WTC11 (cell line): ENCODE measurements around the gene RNGTT. TPM values are rescaled to one million over a fixed set of nuclear protein-coding genes. Genes with fewer than 3 reads are reported as not detected.

Experiments used
- ATAC-seq: fragments of 200-7000 bp; cut with Tn5 transposase; 2 replicates; pipeline ENCODE4 v1.10.0; 2021; ENCODE audit warnings: mild to moderate bottlenecking, moderate library complexity
- CTCF ChIA-PET: fragments of 300-600 bp; sonication (Branson Sonifier 250); formaldehyde crosslinking; loops from one replicate; lab custom pipeline; 2021; ENCODE audit warnings: antibody characterized with exemption; lab: Charles Lee
- POLR2A ChIA-PET: fragments of 350-600 bp; sonication (Branson Sonifier 250); formaldehyde crosslinking; loops from one replicate; lab custom pipeline; 2021; ENCODE audit warnings: antibody characterized with exemption; lab: Charles Lee
- DNase-seq: peaks from one replicate; pipeline ENCODE4 v3.0.0; 2021; ENCODE audit warnings: low spot score
- H3K27ac Mint-ChIP-seq: 2 replicates; pipeline ENCODE4 v1.8.0; 2021; ENCODE audit warnings: mixed read lengths
- H3K27me3 Mint-ChIP-seq: 2 replicates; pipeline ENCODE4 v1.8.0; 2021; ENCODE audit warnings: low read depth, mild to moderate bottlenecking, moderate library complexity, mixed read lengths
- H3K36me3 Mint-ChIP-seq: 2 replicates; pipeline ENCODE4 v1.8.0; 2021; ENCODE audit warnings: mixed read lengths
- H3K4me1 Mint-ChIP-seq: 2 replicates; pipeline ENCODE4 v1.8.0; 2022; ENCODE audit warnings: mixed read lengths
- H3K4me3 Mint-ChIP-seq: 2 replicates; pipeline ENCODE4 v1.8.0; 2021; ENCODE audit warnings: mild to moderate bottlenecking, moderate library complexity, mixed read lengths
- H3K9me3 Mint-ChIP-seq: 2 replicates; pipeline ENCODE4 v1.8.0; 2021; ENCODE audit warnings: mixed read lengths
- FOXK1 ChIP-seq: sonication (generic); formaldehyde crosslinking; IDR thresholded peaks from 2 replicates; pipeline ENCODE4 v1.8.0; 2022; ENCODE audit warnings: mild to moderate bottlenecking, moderate library complexity, missing genetic modification reagents
- JAZF1 ChIP-seq: fragments of 250-450 bp; sonication (Bioruptor Pico); IDR thresholded peaks from 2 replicates; pipeline ENCODE4 v1.9.0; 2021; ENCODE audit warnings: moderate library complexity, mild to moderate bottlenecking, inconsistent platforms
- JUN ChIP-seq: sonication (generic); formaldehyde crosslinking; IDR thresholded peaks from 2 replicates; pipeline ENCODE4 v1.8.0; 2023; ENCODE audit warnings: mild to moderate bottlenecking, missing genetic modification reagents
- NR2C2 ChIP-seq: sonication (generic); formaldehyde crosslinking; IDR thresholded peaks from 2 replicates; pipeline ENCODE4 v1.8.0; 2022; ENCODE audit warnings: mild to moderate bottlenecking, missing genetic modification reagents
- TP53 ChIP-seq: sonication (generic); formaldehyde crosslinking; IDR thresholded peaks from 2 replicates; pipeline ENCODE4 v1.8.1; 2023; ENCODE audit warnings: mild to moderate bottlenecking, missing genetic modification reagents
- ZNF263 ChIP-seq: sonication (generic); formaldehyde crosslinking; IDR thresholded peaks from 2 replicates; pipeline ENCODE4 v1.8.1; 2022; ENCODE audit warnings: low read depth, mild to moderate bottlenecking, moderate library complexity, missing genetic modification reagents
- ZNF396 ChIP-seq: fragments of 250-450 bp; sonication (Bioruptor Pico); IDR thresholded peaks from 2 replicates; pipeline ENCODE4 v1.8.0; 2021; ENCODE audit warnings: mild to moderate bottlenecking, moderate library complexity, borderline replicate concordance
- ZNF423 ChIP-seq: fragments of 250-450 bp; sonication (Bioruptor Pico); IDR thresholded peaks from 2 replicates; pipeline ENCODE4 v2.1.2; 2022; ENCODE audit warnings: mild to moderate bottlenecking, moderate library complexity
- total RNA-seq: library from RNA; stranded (reverse); gene quantifications from 3 replicates; pipeline ENCODE4 v1.2.3, GENCODE V29; 2021
- TF ChIP-seq, protein P1 (sequence below): sonication (generic); formaldehyde crosslinking; conservative IDR thresholded peaks from 2 replicates; pipeline ENCODE4 v1.8.1; 2023; ENCODE audit warnings: mild to moderate bottlenecking, low read depth, missing genetic modification reagents, moderate library complexity
- TF ChIP-seq, protein P2 (sequence below): fragments of 250-450 bp; sonication (Bioruptor Pico); IDR thresholded peaks from 2 replicates; pipeline ENCODE4 v1.9.0; 2021; ENCODE audit warnings: mild to moderate bottlenecking, borderline replicate concordance
- TF ChIP-seq, protein P3 (sequence below): sonication (generic); formaldehyde crosslinking; IDR thresholded peaks from 2 replicates; pipeline ENCODE4 v1.8.1; 2023; ENCODE audit warnings: mild to moderate bottlenecking, missing genetic modification reagents, borderline replicate concordance
- TF ChIP-seq, protein P4 (sequence below): sonication (generic); formaldehyde crosslinking; IDR thresholded peaks from 2 replicates; pipeline ENCODE4 v1.8.1; 2022; ENCODE audit warnings: low read depth, mild to moderate bottlenecking, moderate library complexity, missing genetic modification reagents, borderline replicate concordance
- TF ChIP-seq, protein P5 (sequence below): fragments of 250-450 bp; sonication (Bioruptor Pico); IDR thresholded peaks from 2 replicates; pipeline ENCODE4 v1.8.0; 2021; ENCODE audit warnings: mild to moderate bottlenecking
- TF ChIP-seq, protein P6 (sequence below): sonication (generic); formaldehyde crosslinking; IDR thresholded peaks from 2 replicates; pipeline ENCODE4 v1.8.0; 2022; ENCODE audit warnings: mild to moderate bottlenecking, missing genetic modification reagents
- TF ChIP-seq, protein P7 (sequence below): sonication (generic); formaldehyde crosslinking; IDR thresholded peaks from 2 replicates; pipeline ENCODE4 v1.8.1; 2023; ENCODE audit warnings: mild to moderate bottlenecking, missing genetic modification reagents, moderate library complexity
- TF ChIP-seq, protein P8 (sequence below): sonication (generic); formaldehyde crosslinking; IDR thresholded peaks from 2 replicates; pipeline ENCODE4 v1.8.0; 2022; ENCODE audit warnings: mild to moderate bottlenecking, missing genetic modification reagents

The RNGTT gene
- total RNA-seq, 1 experiment from 2014 or later: 20.4 TPM

DNA sequence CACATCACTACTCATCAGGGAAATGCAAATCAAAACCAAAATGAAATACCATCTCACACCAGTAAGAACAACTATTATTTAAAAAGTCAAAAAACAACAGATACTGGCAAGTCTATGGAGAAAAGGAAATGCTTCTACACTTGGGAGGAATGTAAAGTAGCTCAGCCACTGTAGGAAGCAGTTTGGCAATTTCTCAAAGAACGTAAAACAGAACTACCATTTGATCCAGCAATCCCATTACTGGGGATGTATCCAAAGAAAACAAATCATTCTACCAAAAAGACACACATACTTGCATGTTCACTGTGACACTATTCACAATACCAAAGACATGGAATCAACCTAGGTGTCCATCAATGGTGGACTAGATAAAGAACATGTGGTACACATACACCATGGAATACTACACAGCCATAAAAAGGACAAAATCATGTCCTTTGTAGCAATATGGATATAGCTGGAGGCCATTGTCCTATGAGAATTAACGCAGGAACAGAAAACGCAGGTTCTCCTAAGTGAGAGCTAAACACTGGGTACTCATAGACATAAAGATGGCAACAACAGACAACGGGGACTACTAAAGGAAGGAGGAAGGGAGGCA, 260.4 kb downstream of the RNGTT start (continued):
- TF ChIP-seq, protein P1, sequence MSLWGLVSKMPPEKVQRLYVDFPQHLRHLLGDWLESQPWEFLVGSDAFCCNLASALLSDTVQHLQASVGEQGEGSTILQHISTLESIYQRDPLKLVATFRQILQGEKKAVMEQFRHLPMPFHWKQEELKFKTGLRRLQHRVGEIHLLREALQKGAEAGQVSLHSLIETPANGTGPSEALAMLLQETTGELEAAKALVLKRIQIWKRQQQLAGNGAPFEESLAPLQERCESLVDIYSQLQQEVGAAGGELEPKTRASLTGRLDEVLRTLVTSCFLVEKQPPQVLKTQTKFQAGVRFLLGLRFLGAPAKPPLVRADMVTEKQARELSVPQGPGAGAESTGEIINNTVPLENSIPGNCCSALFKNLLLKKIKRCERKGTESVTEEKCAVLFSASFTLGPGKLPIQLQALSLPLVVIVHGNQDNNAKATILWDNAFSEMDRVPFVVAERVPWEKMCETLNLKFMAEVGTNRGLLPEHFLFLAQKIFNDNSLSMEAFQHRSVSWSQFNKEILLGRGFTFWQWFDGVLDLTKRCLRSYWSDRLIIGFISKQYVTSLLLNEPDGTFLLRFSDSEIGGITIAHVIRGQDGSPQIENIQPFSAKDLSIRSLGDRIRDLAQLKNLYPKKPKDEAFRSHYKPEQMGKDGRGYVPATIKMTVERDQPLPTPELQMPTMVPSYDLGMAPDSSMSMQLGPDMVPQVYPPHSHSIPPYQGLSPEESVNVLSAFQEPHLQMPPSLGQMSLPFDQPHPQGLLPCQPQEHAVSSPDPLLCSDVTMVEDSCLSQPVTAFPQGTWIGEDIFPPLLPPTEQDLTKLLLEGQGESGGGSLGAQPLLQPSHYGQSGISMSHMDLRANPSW (CRISPR knock-in tag): no peak
- TF ChIP-seq, protein P2, sequence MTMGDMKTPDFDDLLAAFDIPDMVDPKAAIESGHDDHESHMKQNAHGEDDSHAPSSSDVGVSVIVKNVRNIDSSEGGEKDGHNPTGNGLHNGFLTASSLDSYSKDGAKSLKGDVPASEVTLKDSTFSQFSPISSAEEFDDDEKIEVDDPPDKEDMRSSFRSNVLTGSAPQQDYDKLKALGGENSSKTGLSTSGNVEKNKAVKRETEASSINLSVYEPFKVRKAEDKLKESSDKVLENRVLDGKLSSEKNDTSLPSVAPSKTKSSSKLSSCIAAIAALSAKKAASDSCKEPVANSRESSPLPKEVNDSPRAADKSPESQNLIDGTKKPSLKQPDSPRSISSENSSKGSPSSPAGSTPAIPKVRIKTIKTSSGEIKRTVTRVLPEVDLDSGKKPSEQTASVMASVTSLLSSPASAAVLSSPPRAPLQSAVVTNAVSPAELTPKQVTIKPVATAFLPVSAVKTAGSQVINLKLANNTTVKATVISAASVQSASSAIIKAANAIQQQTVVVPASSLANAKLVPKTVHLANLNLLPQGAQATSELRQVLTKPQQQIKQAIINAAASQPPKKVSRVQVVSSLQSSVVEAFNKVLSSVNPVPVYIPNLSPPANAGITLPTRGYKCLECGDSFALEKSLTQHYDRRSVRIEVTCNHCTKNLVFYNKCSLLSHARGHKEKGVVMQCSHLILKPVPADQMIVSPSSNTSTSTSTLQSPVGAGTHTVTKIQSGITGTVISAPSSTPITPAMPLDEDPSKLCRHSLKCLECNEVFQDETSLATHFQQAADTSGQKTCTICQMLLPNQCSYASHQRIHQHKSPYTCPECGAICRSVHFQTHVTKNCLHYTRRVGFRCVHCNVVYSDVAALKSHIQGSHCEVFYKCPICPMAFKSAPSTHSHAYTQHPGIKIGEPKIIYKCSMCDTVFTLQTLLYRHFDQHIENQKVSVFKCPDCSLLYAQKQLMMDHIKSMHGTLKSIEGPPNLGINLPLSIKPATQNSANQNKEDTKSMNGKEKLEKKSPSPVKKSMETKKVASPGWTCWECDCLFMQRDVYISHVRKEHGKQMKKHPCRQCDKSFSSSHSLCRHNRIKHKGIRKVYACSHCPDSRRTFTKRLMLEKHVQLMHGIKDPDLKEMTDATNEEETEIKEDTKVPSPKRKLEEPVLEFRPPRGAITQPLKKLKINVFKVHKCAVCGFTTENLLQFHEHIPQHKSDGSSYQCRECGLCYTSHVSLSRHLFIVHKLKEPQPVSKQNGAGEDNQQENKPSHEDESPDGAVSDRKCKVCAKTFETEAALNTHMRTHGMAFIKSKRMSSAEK (CRISPR knock-in tag): no peak
- TF ChIP-seq, protein P3, sequence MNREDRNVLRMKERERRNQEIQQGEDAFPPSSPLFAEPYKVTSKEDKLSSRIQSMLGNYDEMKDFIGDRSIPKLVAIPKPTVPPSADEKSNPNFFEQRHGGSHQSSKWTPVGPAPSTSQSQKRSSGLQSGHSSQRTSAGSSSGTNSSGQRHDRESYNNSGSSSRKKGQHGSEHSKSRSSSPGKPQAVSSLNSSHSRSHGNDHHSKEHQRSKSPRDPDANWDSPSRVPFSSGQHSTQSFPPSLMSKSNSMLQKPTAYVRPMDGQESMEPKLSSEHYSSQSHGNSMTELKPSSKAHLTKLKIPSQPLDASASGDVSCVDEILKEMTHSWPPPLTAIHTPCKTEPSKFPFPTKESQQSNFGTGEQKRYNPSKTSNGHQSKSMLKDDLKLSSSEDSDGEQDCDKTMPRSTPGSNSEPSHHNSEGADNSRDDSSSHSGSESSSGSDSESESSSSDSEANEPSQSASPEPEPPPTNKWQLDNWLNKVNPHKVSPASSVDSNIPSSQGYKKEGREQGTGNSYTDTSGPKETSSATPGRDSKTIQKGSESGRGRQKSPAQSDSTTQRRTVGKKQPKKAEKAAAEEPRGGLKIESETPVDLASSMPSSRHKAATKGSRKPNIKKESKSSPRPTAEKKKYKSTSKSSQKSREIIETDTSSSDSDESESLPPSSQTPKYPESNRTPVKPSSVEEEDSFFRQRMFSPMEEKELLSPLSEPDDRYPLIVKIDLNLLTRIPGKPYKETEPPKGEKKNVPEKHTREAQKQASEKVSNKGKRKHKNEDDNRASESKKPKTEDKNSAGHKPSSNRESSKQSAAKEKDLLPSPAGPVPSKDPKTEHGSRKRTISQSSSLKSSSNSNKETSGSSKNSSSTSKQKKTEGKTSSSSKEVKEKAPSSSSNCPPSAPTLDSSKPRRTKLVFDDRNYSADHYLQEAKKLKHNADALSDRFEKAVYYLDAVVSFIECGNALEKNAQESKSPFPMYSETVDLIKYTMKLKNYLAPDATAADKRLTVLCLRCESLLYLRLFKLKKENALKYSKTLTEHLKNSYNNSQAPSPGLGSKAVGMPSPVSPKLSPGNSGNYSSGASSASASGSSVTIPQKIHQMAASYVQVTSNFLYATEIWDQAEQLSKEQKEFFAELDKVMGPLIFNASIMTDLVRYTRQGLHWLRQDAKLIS (CRISPR knock-in tag): no peak
- TF ChIP-seq, protein P4, sequence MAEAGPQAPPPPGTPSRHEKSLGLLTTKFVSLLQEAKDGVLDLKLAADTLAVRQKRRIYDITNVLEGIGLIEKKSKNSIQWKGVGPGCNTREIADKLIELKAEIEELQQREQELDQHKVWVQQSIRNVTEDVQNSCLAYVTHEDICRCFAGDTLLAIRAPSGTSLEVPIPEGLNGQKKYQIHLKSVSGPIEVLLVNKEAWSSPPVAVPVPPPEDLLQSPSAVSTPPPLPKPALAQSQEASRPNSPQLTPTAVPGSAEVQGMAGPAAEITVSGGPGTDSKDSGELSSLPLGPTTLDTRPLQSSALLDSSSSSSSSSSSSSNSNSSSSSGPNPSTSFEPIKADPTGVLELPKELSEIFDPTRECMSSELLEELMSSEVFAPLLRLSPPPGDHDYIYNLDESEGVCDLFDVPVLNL (CRISPR knock-in tag): no peak
- TF ChIP-seq ZNF263 (CRISPR knock-in tag): no peak
- TF ChIP-seq JAZF1 (CRISPR knock-in tag): no peak
- no peak for TF ChIP-seq JUN (CRISPR knock-in tag)

DNA sequence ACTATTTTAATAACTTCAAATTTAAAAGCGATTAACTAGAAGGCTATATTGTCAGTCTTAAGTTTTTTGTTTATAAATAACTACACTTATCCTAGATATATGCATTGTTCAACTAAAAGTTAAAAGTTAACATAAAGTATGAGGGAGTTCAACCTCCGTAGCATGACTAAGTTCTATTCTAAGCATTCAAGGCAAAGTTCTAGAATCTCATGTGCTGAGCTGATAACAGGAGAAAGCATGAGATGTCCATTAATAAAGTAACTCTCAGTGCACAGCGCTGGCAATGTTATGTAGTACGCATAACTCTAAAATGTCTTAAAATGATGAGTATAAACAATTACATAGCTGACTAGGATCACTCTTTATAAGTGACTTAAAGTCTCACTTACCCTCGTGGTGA, 264.8 kb downstream of the RNGTT start:
- TF ChIP-seq, protein P5, sequence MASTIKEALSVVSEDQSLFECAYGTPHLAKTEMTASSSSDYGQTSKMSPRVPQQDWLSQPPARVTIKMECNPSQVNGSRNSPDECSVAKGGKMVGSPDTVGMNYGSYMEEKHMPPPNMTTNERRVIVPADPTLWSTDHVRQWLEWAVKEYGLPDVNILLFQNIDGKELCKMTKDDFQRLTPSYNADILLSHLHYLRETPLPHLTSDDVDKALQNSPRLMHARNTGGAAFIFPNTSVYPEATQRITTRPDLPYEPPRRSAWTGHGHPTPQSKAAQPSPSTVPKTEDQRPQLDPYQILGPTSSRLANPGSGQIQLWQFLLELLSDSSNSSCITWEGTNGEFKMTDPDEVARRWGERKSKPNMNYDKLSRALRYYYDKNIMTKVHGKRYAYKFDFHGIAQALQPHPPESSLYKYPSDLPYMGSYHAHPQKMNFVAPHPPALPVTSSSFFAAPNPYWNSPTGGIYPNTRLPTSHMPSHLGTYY: no peak
- TF ChIP-seq FOXK1 (CRISPR knock-in tag) (no peak), NR2C2 (no peak), TP53 (CRISPR knock-in tag) (no peak), ZNF423 (CRISPR knock-in tag) (no peak), ZNF396 (CRISPR knock-in tag) (no peak)
- TF ChIP-seq, protein P6, sequence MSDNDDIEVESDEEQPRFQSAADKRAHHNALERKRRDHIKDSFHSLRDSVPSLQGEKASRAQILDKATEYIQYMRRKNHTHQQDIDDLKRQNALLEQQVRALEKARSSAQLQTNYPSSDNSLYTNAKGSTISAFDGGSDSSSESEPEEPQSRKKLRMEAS (CRISPR knock-in tag): no peak
- TF ChIP-seq, protein P4 (CRISPR knock-in tag): no peak
- TF ChIP-seq, protein P7, sequence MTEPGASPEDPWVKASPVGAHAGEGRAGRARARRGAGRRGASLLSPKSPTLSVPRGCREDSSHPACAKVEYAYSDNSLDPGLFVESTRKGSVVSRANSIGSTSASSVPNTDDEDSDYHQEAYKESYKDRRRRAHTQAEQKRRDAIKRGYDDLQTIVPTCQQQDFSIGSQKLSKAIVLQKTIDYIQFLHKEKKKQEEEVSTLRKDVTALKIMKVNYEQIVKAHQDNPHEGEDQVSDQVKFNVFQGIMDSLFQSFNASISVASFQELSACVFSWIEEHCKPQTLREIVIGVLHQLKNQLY (CRISPR knock-in tag): no peak
- TF ChIP-seq, protein P8, sequence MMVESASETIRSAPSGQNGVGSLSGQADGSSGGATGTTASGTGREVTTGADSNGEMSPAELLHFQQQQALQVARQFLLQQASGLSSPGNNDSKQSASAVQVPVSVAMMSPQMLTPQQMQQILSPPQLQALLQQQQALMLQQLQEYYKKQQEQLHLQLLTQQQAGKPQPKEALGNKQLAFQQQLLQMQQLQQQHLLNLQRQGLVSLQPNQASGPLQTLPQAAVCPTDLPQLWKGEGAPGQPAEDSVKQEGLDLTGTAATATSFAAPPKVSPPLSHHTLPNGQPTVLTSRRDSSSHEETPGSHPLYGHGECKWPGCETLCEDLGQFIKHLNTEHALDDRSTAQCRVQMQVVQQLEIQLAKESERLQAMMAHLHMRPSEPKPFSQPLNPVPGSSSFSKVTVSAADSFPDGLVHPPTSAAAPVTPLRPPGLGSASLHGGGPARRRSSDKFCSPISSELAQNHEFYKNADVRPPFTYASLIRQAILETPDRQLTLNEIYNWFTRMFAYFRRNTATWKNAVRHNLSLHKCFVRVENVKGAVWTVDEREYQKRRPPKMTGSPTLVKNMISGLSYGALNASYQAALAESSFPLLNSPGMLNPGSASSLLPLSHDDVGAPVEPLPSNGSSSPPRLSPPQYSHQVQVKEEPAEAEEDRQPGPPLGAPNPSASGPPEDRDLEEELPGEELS (CRISPR knock-in tag): no peak
- TF ChIP-seq, all 79 proteins: peak for 0
- no peaks in the 10 kb centered on the region for H3K4me1 Mint-ChIP-seq
- CTCF ChIA-PET: no interaction called here
- H3K27me3 Mint-ChIP-seq: no peaks in the 10 kb centered on the region
- POLR2A ChIA-PET: no interaction called here
- ATAC-seq: no peak
- H3K36me3 Mint-ChIP-seq: no peaks in the 10 kb centered on the region
- H3K4me3 Mint-ChIP-seq: no peak overlapping the region
- H3K9me3 Mint-ChIP-seq: peaks cover 9% of the 10 kb centered on the region
- no peak overlapping the region for H3K27ac Mint-ChIP-seq
- DNase-seq: no peak
